NCI-H2227 treated with DMSO at 0.1 percent for 48 hours (cell line): Measurements from ENCODE around the gene COX8A.
"Not testable (repeated sequence)": the region's sequence is repeated elsewhere in the genome, so short reads cannot be mapped to it uniquely, and the experiment has no call there.

Experiments used
- DNase-seq: peaks from one replicate; lab custom pipeline; 2025; lab: John Stamatoyannopoulos, UW

The COX8A gene

GRCh38 chr11:63974259-63975143 lies at the start of gene COX8A:
COX8A (plus strand) TSS chr11:63974620; CDS start chr11:63974681, 61 bp downstream.
- peak; percentile 98 for DNase-seq

- no peak for DNase-seq
These were observed 44.8 kb upstream of the COX8A start for GRCh38 chr11:63929616-63930015.

GRCh38 chr11:63931045-63931444 lies 43.4 kb upstream of the COX8A start:
- no peak for DNase-seq

DNA sequence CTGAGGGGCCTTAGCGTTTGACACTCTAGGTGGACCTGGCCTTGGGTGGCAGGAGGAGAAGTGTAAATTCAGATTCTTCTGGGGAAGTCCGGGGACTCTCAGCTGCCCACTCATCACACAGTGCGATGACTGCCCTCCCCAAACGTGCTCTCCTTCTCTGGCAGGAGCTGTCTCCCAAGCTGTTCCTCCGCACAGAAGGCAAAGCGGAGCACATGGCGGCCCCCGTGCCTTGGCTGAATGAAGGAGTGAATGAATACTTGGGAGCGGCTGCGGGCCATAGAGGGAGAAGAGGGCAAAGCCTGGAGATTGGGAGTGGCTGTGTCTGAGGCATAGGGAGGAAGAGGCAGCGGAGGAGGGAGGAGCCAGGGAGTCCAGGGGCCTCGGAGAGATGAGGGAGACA lies 42.5 kb upstream of the COX8A start:
- no peak for DNase-seq

DNA sequence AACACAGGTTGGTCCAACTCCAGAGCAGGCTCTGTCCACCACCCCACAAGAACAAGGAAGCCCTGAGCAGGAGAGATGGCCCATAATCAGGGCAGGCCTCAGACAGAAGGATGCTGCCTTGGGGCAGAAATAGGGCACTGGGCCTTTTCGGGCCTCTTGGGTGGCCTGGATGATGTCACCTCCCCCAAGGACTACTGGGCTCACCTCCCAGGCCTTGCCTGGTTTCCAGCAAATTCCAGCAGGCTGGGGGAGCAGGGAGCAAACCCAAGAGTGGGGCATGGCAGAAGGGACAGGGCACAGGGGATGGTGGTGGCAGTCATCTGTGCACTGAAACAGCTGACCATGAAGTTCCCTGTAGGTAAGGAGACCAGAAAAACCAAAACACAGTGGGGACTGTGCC lies 41.0 kb upstream of the COX8A start:
- no peak for DNase-seq

DNA sequence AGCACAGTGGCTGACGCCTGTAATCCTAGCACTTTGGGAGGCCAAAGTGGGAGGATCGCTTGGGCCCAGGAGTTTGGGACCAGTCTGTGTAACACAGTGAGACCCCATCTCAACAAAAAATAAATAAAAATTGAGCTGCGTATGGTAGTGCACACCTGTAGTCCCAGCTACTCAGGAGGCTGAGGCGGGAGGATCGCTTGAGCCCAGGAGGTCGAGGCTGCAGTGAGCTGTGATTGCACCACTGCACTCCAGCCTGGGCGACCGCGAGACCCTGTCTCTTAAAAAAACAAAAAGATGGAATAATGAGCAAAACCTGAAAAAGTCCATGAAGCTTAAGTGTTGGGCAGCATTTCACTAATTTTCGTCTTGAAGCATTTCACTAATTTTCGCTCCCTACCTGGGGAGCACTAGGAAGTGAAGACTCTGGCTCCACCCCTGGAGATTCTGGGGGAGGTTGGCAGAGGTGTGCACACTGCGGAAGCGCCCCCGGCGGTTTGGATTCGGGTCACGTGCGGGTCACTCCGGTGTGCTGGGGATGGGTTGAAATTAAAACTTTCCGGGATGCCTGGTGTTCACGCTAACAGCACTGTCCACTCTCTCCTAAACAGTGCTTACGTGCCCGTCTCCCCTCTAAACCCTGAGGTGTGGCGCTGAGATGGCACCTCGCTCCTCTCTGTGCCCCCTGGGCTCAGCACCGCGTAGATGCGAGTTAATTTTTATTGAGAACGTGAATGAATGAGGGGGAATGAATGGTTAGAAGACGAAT lies 36.5 kb upstream of the COX8A start:
- DNase-seq: no peak

- peak; percentile 92 for DNase-seq
These were observed 35.7 kb upstream of the COX8A start, which contains the start of gene NAA40 for GRCh38 chr11:63938479-63939396. NAA40 (plus strand) TSS chr11:63939002; CDS start chr11:63939097, 95 bp downstream.

- peak; percentile 31 for DNase-seq
These were observed 35.0 kb upstream of the COX8A start for GRCh38 chr11:63939397-63939891.

DNA sequence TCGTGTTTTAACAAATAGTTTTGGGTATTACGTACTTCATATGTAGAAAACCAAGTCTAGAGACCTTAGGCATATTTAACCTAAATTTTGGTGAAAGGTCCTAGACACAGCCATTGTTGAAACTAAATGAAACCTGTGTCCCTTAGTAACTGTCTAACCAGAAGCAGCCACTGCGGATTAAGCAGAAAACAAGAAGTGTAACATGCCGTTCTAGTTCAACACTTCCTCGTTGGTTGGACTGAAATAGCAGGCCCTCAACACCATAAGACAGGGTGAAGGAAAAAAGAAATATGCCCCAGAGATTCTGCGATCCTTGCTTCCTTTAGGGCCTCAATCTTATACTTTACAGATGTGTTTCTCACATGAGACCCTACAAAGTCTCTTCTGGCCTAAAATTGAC lies 33.6 kb upstream of the COX8A start:
- DNase-seq: no peak

DNA sequence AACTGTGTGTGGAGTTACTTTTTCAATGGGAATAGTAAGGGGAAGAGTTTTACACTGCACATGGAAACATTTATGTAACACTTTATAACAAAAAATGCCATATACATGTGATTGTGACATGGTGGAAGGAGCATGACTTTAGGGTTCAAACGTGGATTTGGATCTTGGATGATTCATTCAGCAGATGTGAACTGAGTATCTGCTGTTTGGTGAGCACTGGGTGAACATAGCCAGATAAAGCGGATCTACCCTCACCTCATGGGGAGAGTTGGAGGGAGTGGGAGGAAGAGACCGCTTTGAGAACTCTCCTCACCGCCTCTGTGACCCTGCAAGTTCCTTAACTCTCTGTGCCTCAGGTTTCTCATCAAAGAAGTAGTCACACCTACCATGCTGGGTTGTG lies 32.5 kb upstream of the COX8A start:
- no peak for DNase-seq

DNA sequence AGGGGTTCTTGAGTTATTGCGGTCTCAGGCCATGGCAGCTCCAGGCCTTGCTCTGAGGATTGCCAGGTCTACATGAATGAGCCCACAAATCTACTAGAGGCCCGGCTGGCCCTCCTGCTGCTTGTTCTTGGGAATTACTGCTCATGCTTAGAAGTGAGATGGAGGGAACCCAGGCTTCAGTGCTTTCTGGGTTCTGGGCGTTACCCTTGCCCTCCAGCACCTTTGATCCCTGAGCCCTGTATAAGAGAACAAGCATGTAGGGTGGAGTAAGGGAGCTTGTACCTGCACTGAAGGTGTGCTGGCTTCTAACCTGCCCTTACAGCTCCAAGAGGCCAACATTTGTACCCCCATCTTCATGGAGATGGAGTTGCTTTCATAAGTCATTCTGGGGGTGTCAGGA lies 31.6 kb upstream of the COX8A start:
- no peak for DNase-seq

DNA sequence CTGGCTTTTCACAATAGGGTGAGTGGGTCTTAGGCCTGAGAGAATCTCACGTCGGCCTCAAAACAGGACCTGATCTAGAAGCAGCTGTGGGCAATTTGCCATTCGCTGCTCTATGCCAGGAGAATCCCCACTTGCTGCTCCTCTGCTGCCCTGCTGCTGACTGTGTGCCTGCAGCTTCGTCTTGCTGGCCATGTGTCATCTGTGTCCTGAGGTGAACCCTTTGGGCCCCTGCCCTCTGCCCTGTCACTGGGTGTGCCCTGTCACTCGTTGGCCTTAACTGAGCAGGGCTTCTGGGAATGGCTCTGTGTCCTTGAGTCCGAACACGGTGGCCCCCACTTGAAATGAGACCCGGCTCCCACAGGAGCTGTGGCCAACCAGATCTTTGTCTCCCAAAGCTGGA lies 29.4 kb upstream of the COX8A start:
- DNase-seq: no peak

DNA sequence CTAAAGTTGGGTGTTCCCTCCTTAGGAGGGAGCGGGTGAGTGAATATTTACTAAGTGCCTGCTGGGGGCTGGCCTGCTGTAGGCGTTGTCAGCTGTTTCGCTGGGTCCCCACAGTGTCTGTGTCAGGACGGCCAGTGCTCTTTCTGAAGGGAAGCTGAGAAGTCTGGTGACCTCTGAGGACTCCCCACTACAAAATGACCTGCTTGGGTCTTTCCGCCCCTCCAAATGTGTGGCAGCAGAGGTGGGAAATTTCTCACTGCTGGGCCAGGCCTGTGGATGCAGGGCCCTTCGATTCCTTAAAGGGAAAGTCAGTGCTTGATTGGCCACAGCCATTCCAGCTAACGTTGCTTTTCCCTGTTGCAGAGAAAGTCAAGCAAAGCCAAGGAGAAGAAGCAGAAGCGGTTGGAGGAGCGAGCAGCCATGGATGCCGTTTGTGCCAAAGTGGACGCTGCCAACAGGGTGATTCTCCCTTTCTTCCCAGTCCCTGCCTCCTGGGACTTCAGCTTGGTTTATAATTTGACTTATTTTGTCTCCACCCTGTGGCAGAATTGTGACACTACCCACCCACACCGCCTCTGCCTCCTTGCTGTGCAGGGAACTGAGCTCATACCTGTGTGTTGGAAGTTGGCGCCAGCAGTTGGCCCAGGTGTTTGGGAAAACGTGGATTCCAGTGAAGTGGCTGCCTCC lies 28.8 kb upstream of the COX8A start:
- peak; percentile 64 for DNase-seq

GRCh38 chr11:63951779-63952536 lies 22.5 kb upstream of the COX8A start:
- no peak for DNase-seq

- DNase-seq: no peak
These were observed 21.9 kb upstream of the COX8A start for GRCh38 chr11:63952570-63952969.

GRCh38 chr11:63958008-63958407 lies 16.4 kb upstream of the COX8A start:
- DNase-seq: no peak

DNA sequence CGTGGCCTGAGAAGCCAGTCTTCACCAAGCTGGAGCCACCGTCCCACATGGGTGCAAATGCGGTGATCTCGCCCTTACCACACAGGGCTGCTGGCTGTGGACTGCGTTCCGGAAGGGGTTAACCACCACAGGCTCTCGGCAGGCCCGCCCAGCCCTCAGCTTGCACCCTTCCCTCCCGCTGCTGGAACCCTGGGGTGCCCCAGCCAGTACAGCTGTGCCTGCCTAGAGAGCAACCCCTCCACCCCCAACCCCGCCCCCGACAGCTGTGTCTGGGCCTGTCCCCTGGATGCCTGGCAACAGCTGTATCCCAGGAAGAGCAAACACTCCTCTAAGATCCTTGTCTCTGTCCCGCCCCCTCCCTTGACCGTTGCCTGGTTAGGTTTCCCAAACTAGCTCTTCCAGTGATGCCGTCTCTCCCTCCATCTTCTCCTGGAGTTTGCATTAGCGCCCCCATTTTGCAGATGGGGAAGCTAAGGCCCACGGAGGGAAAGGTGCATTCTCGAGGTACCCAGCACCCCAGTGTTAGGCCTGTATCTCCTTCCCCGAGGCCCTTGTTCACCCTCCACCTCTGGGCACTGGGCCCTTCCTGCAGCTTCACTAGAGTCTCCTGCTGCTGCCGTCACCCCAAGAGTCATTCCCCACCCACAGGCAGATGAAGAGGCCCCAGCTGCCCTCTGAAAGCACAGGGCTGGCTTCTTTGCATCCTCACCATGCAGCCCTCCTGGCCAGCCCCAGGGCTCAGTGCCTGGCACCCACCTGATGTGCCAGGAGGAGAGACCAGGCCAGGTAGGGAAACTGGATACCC lies 12.6 kb upstream of the COX8A start:
- peak; percentile 17 for DNase-seq

DNA sequence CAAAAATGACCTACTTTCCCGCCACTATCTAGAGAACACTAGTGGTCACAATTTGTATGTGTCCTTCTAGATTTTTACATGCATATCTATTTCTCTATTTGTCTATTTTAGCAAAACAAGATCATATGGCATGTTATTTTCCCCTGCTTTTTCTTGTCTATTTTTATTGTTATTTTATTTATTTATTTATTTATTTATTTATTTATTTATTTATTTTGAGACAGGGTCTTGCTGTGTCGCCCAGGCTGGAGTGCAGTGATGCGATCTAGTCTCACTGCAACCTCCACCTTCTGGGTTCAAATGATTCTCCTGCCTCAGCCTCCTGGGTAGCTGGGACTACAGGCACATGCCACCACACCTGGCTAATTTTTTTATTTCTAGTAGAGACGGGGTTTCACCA lies 10.5 kb upstream of the COX8A start:
- DNase-seq: not testable (repeated sequence)

DNA sequence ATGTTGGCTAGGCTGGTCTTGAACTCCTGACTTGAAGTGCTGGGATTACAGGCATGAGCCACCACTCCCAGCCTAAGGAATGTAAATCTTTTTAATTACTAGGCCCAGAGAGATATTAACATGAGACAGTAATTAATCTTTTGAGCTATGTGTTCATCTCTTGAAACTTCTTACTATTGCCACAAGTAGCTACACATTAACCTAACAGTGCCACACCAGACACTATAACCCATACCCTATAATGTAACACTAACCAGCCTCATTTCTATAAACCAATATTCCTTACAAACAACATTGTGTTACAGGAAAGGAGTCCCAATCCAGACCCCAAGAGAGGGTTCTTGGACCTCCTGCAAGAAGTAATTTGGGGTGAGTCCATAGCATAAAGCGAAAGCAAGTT lies 8.0 kb upstream of the COX8A start:
- no peak for DNase-seq

- no peak for DNase-seq
These were observed 5.0 kb upstream of the COX8A start for GRCh38 chr11:63969461-63969860.
